ENCODE data around the gene CHRNA10.

The CHRNA10 gene

DNA sequence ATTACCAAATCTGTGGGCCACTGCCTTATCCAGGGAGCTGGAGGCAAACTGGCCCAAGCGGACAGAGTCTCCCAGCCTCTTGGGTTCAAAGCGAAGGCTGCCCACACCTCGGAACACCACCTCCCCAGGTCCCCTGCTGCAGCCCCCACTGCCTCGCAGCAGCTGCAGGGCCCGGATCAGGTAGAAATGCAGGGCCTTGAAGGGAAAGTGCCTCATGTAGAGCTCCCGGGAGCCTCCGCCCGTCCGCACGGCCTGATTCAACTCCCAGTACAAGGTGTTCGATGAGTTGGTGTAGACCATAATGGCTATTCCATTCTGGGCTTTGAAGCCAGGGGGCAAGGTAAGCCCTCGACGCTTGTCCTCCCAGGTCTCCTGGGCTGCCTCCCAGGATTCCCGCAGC is 31.3 kb downstream of the CHRNA10 start:
- DNase-seq (ENCODE audit: low read depth) = no peak
- TF ChIP-seq, protein P1, sequence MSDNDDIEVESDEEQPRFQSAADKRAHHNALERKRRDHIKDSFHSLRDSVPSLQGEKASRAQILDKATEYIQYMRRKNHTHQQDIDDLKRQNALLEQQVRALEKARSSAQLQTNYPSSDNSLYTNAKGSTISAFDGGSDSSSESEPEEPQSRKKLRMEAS (IDR thresholded peaks at IDR 0.05; ENCODE audit: low read depth, low read length) = no peak
- TF ChIP-seq, protein P2, sequence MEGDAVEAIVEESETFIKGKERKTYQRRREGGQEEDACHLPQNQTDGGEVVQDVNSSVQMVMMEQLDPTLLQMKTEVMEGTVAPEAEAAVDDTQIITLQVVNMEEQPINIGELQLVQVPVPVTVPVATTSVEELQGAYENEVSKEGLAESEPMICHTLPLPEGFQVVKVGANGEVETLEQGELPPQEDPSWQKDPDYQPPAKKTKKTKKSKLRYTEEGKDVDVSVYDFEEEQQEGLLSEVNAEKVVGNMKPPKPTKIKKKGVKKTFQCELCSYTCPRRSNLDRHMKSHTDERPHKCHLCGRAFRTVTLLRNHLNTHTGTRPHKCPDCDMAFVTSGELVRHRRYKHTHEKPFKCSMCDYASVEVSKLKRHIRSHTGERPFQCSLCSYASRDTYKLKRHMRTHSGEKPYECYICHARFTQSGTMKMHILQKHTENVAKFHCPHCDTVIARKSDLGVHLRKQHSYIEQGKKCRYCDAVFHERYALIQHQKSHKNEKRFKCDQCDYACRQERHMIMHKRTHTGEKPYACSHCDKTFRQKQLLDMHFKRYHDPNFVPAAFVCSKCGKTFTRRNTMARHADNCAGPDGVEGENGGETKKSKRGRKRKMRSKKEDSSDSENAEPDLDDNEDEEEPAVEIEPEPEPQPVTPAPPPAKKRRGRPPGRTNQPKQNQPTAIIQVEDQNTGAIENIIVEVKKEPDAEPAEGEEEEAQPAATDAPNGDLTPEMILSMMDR (IDR thresholded peaks at IDR 0.05; ENCODE audit: low read depth, low read length) = no peak
- TF ChIP-seq POLR2A (IDR thresholded peaks at IDR 0.05; ENCODE audit: extremely low read depth, insufficient read length) (no peak), MYC (IDR thresholded peaks at IDR 0.05; ENCODE audit: low read depth, low read length) (no peak)

DNA sequence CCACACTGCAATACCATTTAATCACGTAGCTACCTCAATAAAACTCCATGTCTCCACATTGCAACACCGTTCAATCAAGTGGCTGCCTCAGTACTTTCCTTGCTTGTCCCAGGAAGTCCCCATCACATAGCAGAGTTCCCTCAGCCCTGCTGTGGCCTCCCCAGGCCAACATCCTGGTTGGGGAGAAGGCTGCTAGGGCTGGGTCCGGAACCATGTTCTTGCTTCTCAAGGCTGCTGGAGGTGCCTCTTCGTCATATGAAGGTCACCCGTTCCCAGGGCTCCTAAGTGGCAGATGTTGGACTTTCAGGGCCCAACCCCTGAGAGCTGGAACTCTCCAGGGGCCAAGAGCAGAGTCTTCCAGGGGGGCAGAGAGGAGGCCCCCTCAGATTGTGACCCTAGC is 32.7 kb downstream of the CHRNA10 start:
- H3K4me3 ChIP-seq (ENCODE audit: low read depth, low read length) = no peak overlapping the region
- DNase-seq (ENCODE audit: low read depth) = no peak
- TF ChIP-seq, protein P2 (IDR thresholded peaks at IDR 0.05; ENCODE audit: low read depth, low read length) = no peak
- TF ChIP-seq POLR2A (IDR thresholded peaks at IDR 0.05; ENCODE audit: extremely low read depth, insufficient read length) = no peak
- TF ChIP-seq, protein P1 (IDR thresholded peaks at IDR 0.05; ENCODE audit: low read depth, low read length) = no peak

More for the DNA sequence above, 31.3 kb downstream of the CHRNA10 start:
- no peak overlapping the region for H3K4me3 ChIP-seq (ENCODE audit: low read depth, low read length)

DNA sequence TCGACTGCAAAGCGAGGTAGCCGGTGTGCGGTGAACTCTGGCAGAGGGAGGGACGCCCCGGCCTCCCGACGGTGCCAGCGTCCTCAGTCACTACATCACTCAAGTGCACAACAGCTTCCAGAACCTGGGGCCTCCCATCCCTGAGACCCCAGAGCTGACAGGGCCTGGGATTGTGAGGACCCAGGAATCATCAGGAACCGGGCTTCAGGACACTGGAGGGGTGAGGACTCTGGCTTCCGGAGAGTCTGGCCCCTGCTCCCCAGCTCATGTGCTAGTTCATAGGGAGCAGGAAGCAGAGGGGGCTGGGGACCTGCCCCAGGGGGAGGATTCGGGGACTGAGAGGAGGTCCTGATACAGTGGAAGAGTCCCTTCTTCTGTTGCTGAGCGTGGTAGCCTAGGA is 34.0 kb downstream of the CHRNA10 start:
- TF ChIP-seq, protein P1 (IDR thresholded peaks at IDR 0.05; ENCODE audit: low read depth, low read length) = no peak
- TF ChIP-seq, protein P2 (IDR thresholded peaks at IDR 0.05; ENCODE audit: low read depth, low read length) = no peak
- TF ChIP-seq POLR2A (IDR thresholded peaks at IDR 0.05; ENCODE audit: extremely low read depth, insufficient read length) = no peak
- TF ChIP-seq MYC (IDR thresholded peaks at IDR 0.05; ENCODE audit: low read depth, low read length) = no peak

DNA sequence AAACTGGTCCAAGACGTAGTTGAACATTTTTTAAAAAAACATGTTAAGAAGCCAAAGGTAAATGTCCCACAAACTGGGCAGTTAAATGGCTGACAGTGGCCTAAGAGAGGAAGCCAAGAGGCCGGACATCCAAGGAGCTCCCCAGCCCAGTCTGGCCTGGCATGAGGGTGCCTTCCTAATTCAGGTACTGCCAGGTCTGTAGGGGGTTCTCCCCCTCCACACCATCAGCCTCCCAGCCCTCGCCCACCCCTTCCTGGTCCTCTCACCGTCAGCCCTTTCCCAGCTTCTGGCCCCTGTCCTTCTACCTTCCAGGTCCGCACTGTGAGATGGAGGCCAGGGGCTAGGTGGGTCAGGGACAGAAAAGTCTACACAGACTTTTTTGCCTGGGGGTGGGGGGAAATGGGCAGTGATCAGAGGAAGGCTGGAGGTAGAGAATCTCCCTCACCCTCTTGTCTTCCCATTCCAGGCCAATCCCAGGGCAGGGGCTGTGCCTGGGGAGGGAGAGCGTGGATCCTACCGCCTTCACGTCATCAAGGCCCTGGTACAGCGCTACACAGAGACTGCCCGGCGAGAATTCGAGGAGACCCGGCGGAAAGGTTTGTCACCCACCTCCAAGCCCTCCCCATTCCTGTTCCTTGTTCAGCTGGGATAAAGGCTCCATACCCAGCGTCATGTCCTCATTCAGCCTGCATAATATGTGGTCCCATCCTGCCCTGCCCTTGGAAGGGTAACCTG is 35.4 kb downstream of the CHRNA10 start:
- TF ChIP-seq, protein P2 (IDR thresholded peaks at IDR 0.05; ENCODE audit: low read depth, low read length) = no peak
- TF ChIP-seq POLR2A (IDR thresholded peaks at IDR 0.05; ENCODE audit: extremely low read depth, insufficient read length) (no peak), MYC (IDR thresholded peaks at IDR 0.05; ENCODE audit: low read depth, low read length) (no peak)
- TF ChIP-seq, protein P1 (IDR thresholded peaks at IDR 0.05; ENCODE audit: low read depth, low read length) = no peak
- no peak overlapping the region for H3K4me3 ChIP-seq (ENCODE audit: low read depth, low read length)
- DNase-seq (ENCODE audit: low read depth) = no peak

More for the DNA sequence above, 34.0 kb downstream of the CHRNA10 start:
- no peak for DNase-seq (ENCODE audit: low read depth)
- no peak overlapping the region for H3K4me3 ChIP-seq (ENCODE audit: low read depth, low read length)

DNA sequence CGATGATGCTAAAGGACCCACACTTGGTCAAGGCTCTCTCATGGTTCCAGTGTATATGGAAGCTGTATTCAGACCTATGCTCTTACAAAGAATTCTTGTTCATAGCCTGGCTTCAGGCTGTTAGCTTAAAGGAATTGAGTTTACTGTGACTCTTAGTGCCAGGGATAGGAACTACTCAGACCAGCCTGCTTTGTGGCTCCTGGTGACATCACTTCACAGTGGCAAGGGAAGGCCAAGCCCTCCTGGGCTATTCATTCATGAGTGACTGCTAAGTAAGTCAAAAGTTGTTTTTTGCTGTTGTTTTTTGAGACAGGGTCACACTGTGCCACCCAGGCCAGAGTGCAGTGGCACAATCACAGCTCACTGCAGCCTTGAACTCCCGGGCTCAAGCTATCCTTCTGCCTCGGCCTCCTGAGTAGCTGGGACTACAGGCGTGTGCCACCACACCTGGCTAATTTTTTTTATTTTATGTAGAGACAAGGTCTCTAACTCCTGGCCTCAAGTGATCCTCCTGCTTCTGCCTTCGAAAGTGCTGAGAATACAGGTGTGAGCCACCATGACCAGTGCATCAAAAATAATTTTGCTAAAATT is 39.0 kb downstream of the CHRNA10 start:
- no peak overlapping the region for H3K4me3 ChIP-seq (ENCODE audit: low read depth, low read length)
- TF ChIP-seq, protein P1 (IDR thresholded peaks at IDR 0.05; ENCODE audit: low read depth, low read length) = no peak
- TF ChIP-seq POLR2A (IDR thresholded peaks at IDR 0.05; ENCODE audit: extremely low read depth, insufficient read length) = no peak
- no peak for TF ChIP-seq MYC (IDR thresholded peaks at IDR 0.05; ENCODE audit: low read depth, low read length)
- TF ChIP-seq, protein P2 (IDR thresholded peaks at IDR 0.05; ENCODE audit: low read depth, low read length) = no peak
- DNase-seq (ENCODE audit: low read depth) = no peak

Measured in NB4 (cell line).